IPS-15b (cell line): ENCODE results near the gene GPI.
"Not testable (repeated sequence)": the region's sequence is repeated elsewhere in the genome, so short reads cannot be mapped to it uniquely, and the experiment has no call there.

Experiments
- H3K27me3 ChIP-seq: one replicate; pipeline ENCODE4 v1.6.1; 2013; ENCODE audit warnings: low read length; ENCODE audit not compliant: control insufficient read depth, insufficient read depth
- H3K36me3 ChIP-seq: one replicate; pipeline ENCODE4 v1.6.1; 2013; ENCODE audit warnings: low read length; ENCODE audit not compliant: control insufficient read depth, insufficient read depth
- H3K4me1 ChIP-seq: one replicate; pipeline ENCODE4 v1.6.1; 2013; ENCODE audit warnings: mild to moderate bottlenecking, low read length; ENCODE audit not compliant: control insufficient read depth, insufficient read depth
- H3K4me3 ChIP-seq: one replicate; pipeline ENCODE4 v1.5.1; 2013; ENCODE audit warnings: low read depth, low read length
- H3K9ac ChIP-seq: one replicate; pipeline ENCODE4 v1.6.1; 2013; ENCODE audit warnings: low read depth, mild to moderate bottlenecking, low read length
- H3K9me3 ChIP-seq: one replicate; pipeline ENCODE4 v1.6.1; 2013; ENCODE audit warnings: mild to moderate bottlenecking, low read length; ENCODE audit not compliant: control insufficient read depth, insufficient read depth

Gene GPI

GRCh38 chr19:34325981-34326787 lies 38.8 kb upstream of the GPI start:
- H3K4me3 ChIP-seq = no peak overlapping the region
- H3K9me3 ChIP-seq = no peaks in the 10 kb centered on the region
- no peak overlapping the region for H3K9ac ChIP-seq
- H3K4me1 ChIP-seq = peaks cover 5% of the 10 kb centered on the region
- no peaks in the 10 kb centered on the region for H3K27me3 ChIP-seq
- peaks cover 10% of the 10 kb centered on the region for H3K36me3 ChIP-seq

GRCh38 chr19:34327851-34328250 lies 37.1 kb upstream of the GPI start:
- H3K9me3 ChIP-seq = no peaks in the 10 kb centered on the region
- no peaks in the 10 kb centered on the region for H3K27me3 ChIP-seq

GRCh38 chr19:34328982-34329381 lies 36.0 kb upstream of the GPI start:
- Histone ChIP-seq H3K9me3 (no peaks in the 10 kb centered on the region), H3K36me3 (peaks cover 8% of the 10 kb centered on the region), H3K4me1 (no peaks in the 10 kb centered on the region), H3K9ac (no peak overlapping the region), H3K27me3 (no peaks in the 10 kb centered on the region), H3K4me3 (no peak overlapping the region)

More at GRCh38 chr19:34327851-34328250, 37.1 kb upstream of the GPI start:
- peaks cover 5% of the 10 kb centered on the region for H3K4me1 ChIP-seq
- H3K36me3 ChIP-seq = peaks cover 10% of the 10 kb centered on the region
- no peak overlapping the region for H3K4me3 ChIP-seq
- H3K9ac ChIP-seq = no peak overlapping the region

- no peak overlapping the region for H3K9ac ChIP-seq
- H3K27me3 ChIP-seq = no peaks in the 10 kb centered on the region
- H3K36me3 ChIP-seq = peaks cover 7% of the 10 kb centered on the region
- H3K4me3 ChIP-seq = no peak overlapping the region
- no peaks in the 10 kb centered on the region for H3K4me1 ChIP-seq
- H3K9me3 ChIP-seq = no peaks in the 10 kb centered on the region
Observed at GRCh38 chr19:34330116-34330515, 34.9 kb upstream of the GPI start.

GRCh38 chr19:34330596-34330995 lies 34.4 kb upstream of the GPI start:
- H3K36me3 ChIP-seq, H3K4me1 ChIP-seq: not testable (repeated sequence)

GRCh38 chr19:34331596-34331995 lies 33.4 kb upstream of the GPI start:
- H3K4me1 ChIP-seq, H3K9me3 ChIP-seq, H3K36me3 ChIP-seq, H3K9ac ChIP-seq, H3K4me3 ChIP-seq, H3K27me3 ChIP-seq: not testable (repeated sequence)

More at GRCh38 chr19:34330596-34330995, 34.4 kb upstream of the GPI start:
- H3K9me3 ChIP-seq, H3K27me3 ChIP-seq, H3K4me3 ChIP-seq, H3K9ac ChIP-seq: not testable (repeated sequence)

GRCh38 chr19:34332027-34332760 lies 32.8 kb upstream of the GPI start:
- peaks cover 7% of the 10 kb centered on the region for H3K36me3 ChIP-seq
- no peaks in the 10 kb centered on the region for H3K27me3 ChIP-seq
- H3K9ac ChIP-seq = no peak overlapping the region
- no peak overlapping the region for H3K4me3 ChIP-seq
- no peaks in the 10 kb centered on the region for H3K4me1 ChIP-seq
- H3K9me3 ChIP-seq = no peaks in the 10 kb centered on the region

- Histone ChIP-seq H3K4me1 (no peaks in the 10 kb centered on the region), H3K36me3 (peaks cover 6% of the 10 kb centered on the region), H3K9me3 (no peaks in the 10 kb centered on the region), H3K9ac (no peak overlapping the region), H3K27me3 (no peaks in the 10 kb centered on the region), H3K4me3 (no peak overlapping the region)
Observed at GRCh38 chr19:34335914-34336313, 29.1 kb upstream of the GPI start.

GRCh38 chr19:34336781-34337271 lies 28.2 kb upstream of the GPI start:
- H3K36me3 ChIP-seq = peaks cover 13% of the 10 kb centered on the region
- no peaks in the 10 kb centered on the region for H3K9me3 ChIP-seq
- no peaks in the 10 kb centered on the region for H3K4me1 ChIP-seq
- H3K4me3 ChIP-seq = no peak overlapping the region
- H3K27me3 ChIP-seq = no peaks in the 10 kb centered on the region
- H3K9ac ChIP-seq = no peak overlapping the region

- Histone ChIP-seq H3K9ac (no peak overlapping the region), H3K36me3 (peaks cover 17% of the 10 kb centered on the region), H3K4me1 (no peaks in the 10 kb centered on the region), H3K27me3 (no peaks in the 10 kb centered on the region), H3K9me3 (no peaks in the 10 kb centered on the region), H3K4me3 (no peak overlapping the region)
Observed at GRCh38 chr19:34337739-34338138, 27.3 kb upstream of the GPI start.

GRCh38 chr19:34341935-34342680 lies 22.9 kb upstream of the GPI start:
- no peaks in the 10 kb centered on the region for H3K4me1 ChIP-seq
- no peak overlapping the region for H3K4me3 ChIP-seq
- no peaks in the 10 kb centered on the region for H3K9me3 ChIP-seq
- H3K27me3 ChIP-seq = no peaks in the 10 kb centered on the region
- H3K9ac ChIP-seq = no peak overlapping the region
- H3K36me3 ChIP-seq = peaks cover 17% of the 10 kb centered on the region
